SU-DHL-6 (cell line): Measurements from ENCODE around the gene BCL2L11.

Experiments used
- EZH2phosphoT487 ChIP-seq: fragments of 200-600 bp; sonication (generic), shearing (Covaris generic); conservative IDR thresholded peaks from 2 replicates; pipeline ENCODE4 v1.6.1; 2018; ENCODE audit warnings: mild to moderate bottlenecking, antibody characterized with exemption, low read length, moderate library complexity, mixed read lengths
- TF ChIP-seq, protein P1 (sequence below): fragments of 200-600 bp; sonication (generic); IDR thresholded peaks from one replicate; pipeline ENCODE4 v1.5.1; 2017; ENCODE audit warnings: antibody characterized with exemption, mild to moderate bottlenecking, low read length, moderate library complexity; ENCODE audit not compliant: insufficient read depth, poor library complexity, severe bottlenecking

- TF ChIP-seq EZH2phosphoT487, result no peak
- TF ChIP-seq, protein P1, sequence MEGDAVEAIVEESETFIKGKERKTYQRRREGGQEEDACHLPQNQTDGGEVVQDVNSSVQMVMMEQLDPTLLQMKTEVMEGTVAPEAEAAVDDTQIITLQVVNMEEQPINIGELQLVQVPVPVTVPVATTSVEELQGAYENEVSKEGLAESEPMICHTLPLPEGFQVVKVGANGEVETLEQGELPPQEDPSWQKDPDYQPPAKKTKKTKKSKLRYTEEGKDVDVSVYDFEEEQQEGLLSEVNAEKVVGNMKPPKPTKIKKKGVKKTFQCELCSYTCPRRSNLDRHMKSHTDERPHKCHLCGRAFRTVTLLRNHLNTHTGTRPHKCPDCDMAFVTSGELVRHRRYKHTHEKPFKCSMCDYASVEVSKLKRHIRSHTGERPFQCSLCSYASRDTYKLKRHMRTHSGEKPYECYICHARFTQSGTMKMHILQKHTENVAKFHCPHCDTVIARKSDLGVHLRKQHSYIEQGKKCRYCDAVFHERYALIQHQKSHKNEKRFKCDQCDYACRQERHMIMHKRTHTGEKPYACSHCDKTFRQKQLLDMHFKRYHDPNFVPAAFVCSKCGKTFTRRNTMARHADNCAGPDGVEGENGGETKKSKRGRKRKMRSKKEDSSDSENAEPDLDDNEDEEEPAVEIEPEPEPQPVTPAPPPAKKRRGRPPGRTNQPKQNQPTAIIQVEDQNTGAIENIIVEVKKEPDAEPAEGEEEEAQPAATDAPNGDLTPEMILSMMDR, result no peak
Measured at GRCh38 chr2:111202266-111203040, 81.7 kb downstream of the BCL2L11 start.
